MM.1S (cell line): ENCODE data around the gene GRIK2.

ENCODE experiments used
- DNase-seq: peaks from one replicate; pipeline ENCODE4 v3.0.0-alpha.2; 2015
- H2AFZ ChIP-seq: fragments of 300-600 bp; sonication (generic); 2 replicates; pipeline ENCODE4 v1.6.0; 2016; ENCODE audit warnings: antibody characterized with exemption, low read length
- H3F3A ChIP-seq: fragments of 300-600 bp; sonication (generic); 2 replicates; pipeline ENCODE4 v1.6.1; 2016; ENCODE audit warnings: mild to moderate bottlenecking, antibody characterized with exemption, low read length, moderate library complexity, mixed read lengths; ENCODE audit not compliant: insufficient read depth
- H3K27ac ChIP-seq: fragments of 300-600 bp; sonication (generic); 2 replicates; pipeline ENCODE4 v1.5.1; 2016; ENCODE audit warnings: mild to moderate bottlenecking, low read length
- H3K27me3 ChIP-seq: fragments of 300-600 bp; sonication (generic); replicated peaks from 2 replicates; pipeline ENCODE4 v1.6.0; 2016; ENCODE audit warnings: low read length; ENCODE audit not compliant: insufficient read depth
- H3K36me3 ChIP-seq: fragments of 300-600 bp; sonication (generic); replicated peaks from 2 replicates; pipeline ENCODE4 v1.6.1; 2016; ENCODE audit warnings: mild to moderate bottlenecking, low read length, mixed read lengths; ENCODE audit not compliant: insufficient read depth
- H3K4me1 ChIP-seq: fragments of 300-600 bp; sonication (generic); 2 replicates; pipeline ENCODE4 v1.6.1; 2016; ENCODE audit warnings: low read length, mixed read lengths
- H3K4me2 ChIP-seq: fragments of 300-600 bp; sonication (generic); 2 replicates; pipeline ENCODE4 v1.6.0; 2016; ENCODE audit warnings: low read depth, low read length
- H3K4me3 ChIP-seq: fragments of 300-600 bp; sonication (generic); 2 replicates; pipeline ENCODE4 v1.5.1; 2016; ENCODE audit warnings: low read length, mixed read lengths
- H3K79me2 ChIP-seq: fragments of 300-600 bp; sonication (generic); 2 replicates; pipeline ENCODE4 v1.6.1; 2016; ENCODE audit warnings: mixed run types, low read length, mixed read lengths
- H3K9ac ChIP-seq: fragments of 300-600 bp; sonication (generic); 2 replicates; pipeline ENCODE4 v1.6.1; 2016; ENCODE audit warnings: low read length, mixed read lengths
- H3K9me2 ChIP-seq: fragments of 300-600 bp; sonication (generic); replicated peaks from 2 replicates; pipeline ENCODE4 v1.6.1; 2016; ENCODE audit warnings: mild to moderate bottlenecking, low read length, mixed read lengths; ENCODE audit not compliant: insufficient read depth
- H3K9me3 ChIP-seq: fragments of 300-600 bp; sonication (generic); replicated peaks from 2 replicates; pipeline ENCODE4 v1.6.1; 2016; ENCODE audit warnings: mild to moderate bottlenecking, low read length, mixed read lengths; ENCODE audit not compliant: insufficient read depth
- H4K20me1 ChIP-seq: fragments of 300-600 bp; sonication (generic); 2 replicates; pipeline ENCODE4 v1.6.1; 2016; ENCODE audit warnings: mild to moderate bottlenecking, low read length, moderate library complexity, mixed read lengths; ENCODE audit not compliant: insufficient read depth
- CTCF ChIP-seq: fragments of 300-600 bp; sonication (generic); IDR thresholded peaks from 2 replicates; pipeline ENCODE4 v1.5.1; 2016; ENCODE audit warnings: antibody characterized with exemption, low read length, mixed read lengths
- EZH2 ChIP-seq: fragments of 300-600 bp; sonication (generic); optimal IDR thresholded peaks from 2 replicates; pipeline ENCODE3; 2017; ENCODE audit warnings: low read depth, mild to moderate bottlenecking, antibody characterized with exemption, low read length, mixed read lengths
- EZH2phosphoT487 ChIP-seq: fragments of 300-600 bp; sonication (generic); IDR thresholded peaks from 2 replicates; pipeline ENCODE4 v1.6.1; 2018; ENCODE audit warnings: antibody characterized with exemption, low read length

Gene GRIK2

GRCh38 chr6:101666256-101666655, 272.7 kb downstream of the GRIK2 start:
- Histone ChIP-seq H3K9me3 (no peaks in the 10 kb centered on the region), H3K4me2 (no peak overlapping the region), H3K27ac (no peak overlapping the region), H3K4me3 (no peak overlapping the region), H3K9me2 (no peaks in the 10 kb centered on the region), H3K4me1 (peaks cover 7% of the 10 kb centered on the region; the same call in 1 of the 2 replicates), H3K36me3 (no peaks in the 10 kb centered on the region), H4K20me1 (no peaks in the 10 kb centered on the region), H3K79me2 (no peaks in the 10 kb centered on the region), H3F3A (no peaks in the 10 kb centered on the region), H2AFZ (no peak overlapping the region), H3K27me3 (no peaks in the 10 kb centered on the region), H3K9ac (no peak overlapping the region)
- DNase-seq: no peak
- TF ChIP-seq EZH2 (no peak), EZH2phosphoT487 (no peak), CTCF (no peak)

- TF ChIP-seq CTCF: no peak
- no peak for TF ChIP-seq EZH2
- TF ChIP-seq EZH2phosphoT487: no peak
- no peaks in the 10 kb centered on the region for H3K79me2 ChIP-seq
- no peak overlapping the region for H3K4me2 ChIP-seq
- H3K27me3 ChIP-seq: no peaks in the 10 kb centered on the region
- H4K20me1 ChIP-seq: no peaks in the 10 kb centered on the region
- no peaks in the 10 kb centered on the region for H3K4me1 ChIP-seq
- H3K9me2 ChIP-seq: no peaks in the 10 kb centered on the region
- H2AFZ ChIP-seq: no peak overlapping the region
- H3K4me3 ChIP-seq: no peak overlapping the region
- no peaks in the 10 kb centered on the region for H3K9me3 ChIP-seq
- DNase-seq: no peak
- no peaks in the 10 kb centered on the region for H3K36me3 ChIP-seq
- H3F3A ChIP-seq: no peaks in the 10 kb centered on the region
- no peak overlapping the region for H3K27ac ChIP-seq
- H3K9ac ChIP-seq: no peak overlapping the region
Measured at GRCh38 chr6:101668496-101669030, 275.1 kb downstream of the GRIK2 start.

- no peak overlapping the region for H3K4me3 ChIP-seq
- H3K4me1 ChIP-seq: no peaks in the 10 kb centered on the region
- no peaks in the 10 kb centered on the region for H3K79me2 ChIP-seq
- no peaks in the 10 kb centered on the region for H3K9me3 ChIP-seq
- H4K20me1 ChIP-seq: no peaks in the 10 kb centered on the region
- H2AFZ ChIP-seq: no peak overlapping the region
- H3K9ac ChIP-seq: no peak overlapping the region
- TF ChIP-seq EZH2 (no peak), CTCF (no peak), EZH2phosphoT487 (no peak)
- H3K27ac ChIP-seq: no peak overlapping the region
- DNase-seq: no peak
- no peaks in the 10 kb centered on the region for H3K9me2 ChIP-seq
- no peaks in the 10 kb centered on the region for H3K36me3 ChIP-seq
- H3K27me3 ChIP-seq: no peaks in the 10 kb centered on the region
- H3K4me2 ChIP-seq: no peak overlapping the region
- H3F3A ChIP-seq: no peaks in the 10 kb centered on the region
Measured at GRCh38 chr6:101676187-101676586, 282.7 kb downstream of the GRIK2 start.
